ENCODE measurements around the gene RAB1B. TPM values are rescaled to one million over a fixed set of nuclear protein-coding genes. Genes with fewer than 3 reads are reported as not detected.

RAB1B gene
- total and polyA plus RNA-seq, 4 donors, result 40.4 to 83.0 (median 51.3) TPM

DNA sequence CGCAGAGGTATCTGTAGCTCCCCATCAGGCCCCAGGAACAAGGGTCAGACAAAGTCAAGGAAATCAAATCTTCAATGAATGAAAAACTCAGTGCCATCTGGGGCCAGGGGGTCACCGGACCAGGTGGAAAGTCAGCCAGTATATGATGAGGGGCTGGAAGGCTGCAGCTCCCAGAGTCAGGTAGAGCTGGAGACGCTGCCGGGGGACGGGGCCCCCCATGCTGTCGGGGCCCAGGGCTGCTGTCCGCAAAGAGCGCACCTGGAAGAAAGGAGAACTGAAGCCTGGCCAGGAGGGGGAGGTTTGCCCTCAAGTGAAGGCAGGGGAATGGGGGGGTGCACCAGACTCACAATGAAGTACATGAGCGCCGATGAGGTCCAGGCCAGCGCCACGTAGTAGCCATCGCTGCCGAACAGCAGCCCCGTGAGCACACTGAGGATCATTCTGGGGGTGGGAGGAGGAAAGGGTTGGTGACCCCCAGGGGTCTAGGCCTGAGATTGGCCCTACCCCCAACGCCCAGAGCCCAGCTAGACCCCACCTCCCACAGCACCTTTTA, 16.2 kb downstream of the RAB1B start:
- WGBS, result 96% methylated on average over 16 of the region's 16 CpGs
- Histone ChIP-seq H3K36me3 (ENCODE audit: control insufficient read depth in 4 of 4, insufficient read depth in 3 of 4, low read depth in 1 of 4, low read length in 3 of 4) (peaks cover 0 to 5% (median 4%) of the 10 kb centered on the region in 4 donors), H3K9me3 (ENCODE audit: control insufficient read depth in 4 of 4, low read length in 3 of 4) (no peaks in the 10 kb centered on the region), H3K27ac (ENCODE audit: low read depth in 1 of 2, low read length in 2 of 2) (no peak overlapping the region), H3K4me1 (ENCODE audit: control insufficient read depth in 4 of 4, insufficient read depth in 4 of 4, low read length in 3 of 4) (peaks cover 10 to 43% (median 28%) of the 10 kb centered on the region in 4 donors), H3K9ac (ENCODE audit: low read depth in 1 of 2, low read length in 2 of 2) (no peak overlapping the region), H3K4me3 (ENCODE audit: low read depth in 1 of 3, low read length in 3 of 3) (no peak overlapping the region), H3K27me3 (ENCODE audit: control insufficient read depth in 4 of 4, insufficient read depth in 4 of 4, low read length in 3 of 4) (no peaks in the 10 kb centered on the region)
- TF ChIP-seq, protein P1, sequence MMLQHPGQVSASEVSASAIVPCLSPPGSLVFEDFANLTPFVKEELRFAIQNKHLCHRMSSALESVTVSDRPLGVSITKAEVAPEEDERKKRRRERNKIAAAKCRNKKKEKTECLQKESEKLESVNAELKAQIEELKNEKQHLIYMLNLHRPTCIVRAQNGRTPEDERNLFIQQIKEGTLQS (IDR thresholded peaks at IDR 0.05), result no peak
- TF ChIP-seq, protein P2, sequence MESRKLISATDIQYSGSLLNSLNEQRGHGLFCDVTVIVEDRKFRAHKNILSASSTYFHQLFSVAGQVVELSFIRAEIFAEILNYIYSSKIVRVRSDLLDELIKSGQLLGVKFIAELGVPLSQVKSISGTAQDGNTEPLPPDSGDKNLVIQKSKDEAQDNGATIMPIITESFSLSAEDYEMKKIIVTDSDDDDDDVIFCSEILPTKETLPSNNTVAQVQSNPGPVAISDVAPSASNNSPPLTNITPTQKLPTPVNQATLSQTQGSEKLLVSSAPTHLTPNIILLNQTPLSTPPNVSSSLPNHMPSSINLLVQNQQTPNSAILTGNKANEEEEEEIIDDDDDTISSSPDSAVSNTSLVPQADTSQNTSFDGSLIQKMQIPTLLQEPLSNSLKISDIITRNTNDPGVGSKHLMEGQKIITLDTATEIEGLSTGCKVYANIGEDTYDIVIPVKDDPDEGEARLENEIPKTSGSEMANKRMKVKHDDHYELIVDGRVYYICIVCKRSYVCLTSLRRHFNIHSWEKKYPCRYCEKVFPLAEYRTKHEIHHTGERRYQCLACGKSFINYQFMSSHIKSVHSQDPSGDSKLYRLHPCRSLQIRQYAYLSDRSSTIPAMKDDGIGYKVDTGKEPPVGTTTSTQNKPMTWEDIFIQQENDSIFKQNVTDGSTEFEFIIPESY (IDR thresholded peaks at IDR 0.05), result no peak
- TF ChIP-seq RXRA (IDR thresholded peaks at IDR 0.05) (no peak), GABPA (IDR thresholded peaks at IDR 0.05 in 1 of 2, conservative IDR thresholded peaks at IDR 0.05 in 1 of 2) (no peak), YY1 (IDR thresholded peaks at IDR 0.05) (no peak), RAD21 (IDR thresholded peaks at IDR 0.05) (no peak)
- TF ChIP-seq, protein P3, sequence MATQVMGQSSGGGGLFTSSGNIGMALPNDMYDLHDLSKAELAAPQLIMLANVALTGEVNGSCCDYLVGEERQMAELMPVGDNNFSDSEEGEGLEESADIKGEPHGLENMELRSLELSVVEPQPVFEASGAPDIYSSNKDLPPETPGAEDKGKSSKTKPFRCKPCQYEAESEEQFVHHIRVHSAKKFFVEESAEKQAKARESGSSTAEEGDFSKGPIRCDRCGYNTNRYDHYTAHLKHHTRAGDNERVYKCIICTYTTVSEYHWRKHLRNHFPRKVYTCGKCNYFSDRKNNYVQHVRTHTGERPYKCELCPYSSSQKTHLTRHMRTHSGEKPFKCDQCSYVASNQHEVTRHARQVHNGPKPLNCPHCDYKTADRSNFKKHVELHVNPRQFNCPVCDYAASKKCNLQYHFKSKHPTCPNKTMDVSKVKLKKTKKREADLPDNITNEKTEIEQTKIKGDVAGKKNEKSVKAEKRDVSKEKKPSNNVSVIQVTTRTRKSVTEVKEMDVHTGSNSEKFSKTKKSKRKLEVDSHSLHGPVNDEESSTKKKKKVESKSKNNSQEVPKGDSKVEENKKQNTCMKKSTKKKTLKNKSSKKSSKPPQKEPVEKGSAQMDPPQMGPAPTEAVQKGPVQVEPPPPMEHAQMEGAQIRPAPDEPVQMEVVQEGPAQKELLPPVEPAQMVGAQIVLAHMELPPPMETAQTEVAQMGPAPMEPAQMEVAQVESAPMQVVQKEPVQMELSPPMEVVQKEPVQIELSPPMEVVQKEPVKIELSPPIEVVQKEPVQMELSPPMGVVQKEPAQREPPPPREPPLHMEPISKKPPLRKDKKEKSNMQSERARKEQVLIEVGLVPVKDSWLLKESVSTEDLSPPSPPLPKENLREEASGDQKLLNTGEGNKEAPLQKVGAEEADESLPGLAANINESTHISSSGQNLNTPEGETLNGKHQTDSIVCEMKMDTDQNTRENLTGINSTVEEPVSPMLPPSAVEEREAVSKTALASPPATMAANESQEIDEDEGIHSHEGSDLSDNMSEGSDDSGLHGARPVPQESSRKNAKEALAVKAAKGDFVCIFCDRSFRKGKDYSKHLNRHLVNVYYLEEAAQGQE (IDR thresholded peaks at IDR 0.05), result no peak
- TF ChIP-seq, protein P4, sequence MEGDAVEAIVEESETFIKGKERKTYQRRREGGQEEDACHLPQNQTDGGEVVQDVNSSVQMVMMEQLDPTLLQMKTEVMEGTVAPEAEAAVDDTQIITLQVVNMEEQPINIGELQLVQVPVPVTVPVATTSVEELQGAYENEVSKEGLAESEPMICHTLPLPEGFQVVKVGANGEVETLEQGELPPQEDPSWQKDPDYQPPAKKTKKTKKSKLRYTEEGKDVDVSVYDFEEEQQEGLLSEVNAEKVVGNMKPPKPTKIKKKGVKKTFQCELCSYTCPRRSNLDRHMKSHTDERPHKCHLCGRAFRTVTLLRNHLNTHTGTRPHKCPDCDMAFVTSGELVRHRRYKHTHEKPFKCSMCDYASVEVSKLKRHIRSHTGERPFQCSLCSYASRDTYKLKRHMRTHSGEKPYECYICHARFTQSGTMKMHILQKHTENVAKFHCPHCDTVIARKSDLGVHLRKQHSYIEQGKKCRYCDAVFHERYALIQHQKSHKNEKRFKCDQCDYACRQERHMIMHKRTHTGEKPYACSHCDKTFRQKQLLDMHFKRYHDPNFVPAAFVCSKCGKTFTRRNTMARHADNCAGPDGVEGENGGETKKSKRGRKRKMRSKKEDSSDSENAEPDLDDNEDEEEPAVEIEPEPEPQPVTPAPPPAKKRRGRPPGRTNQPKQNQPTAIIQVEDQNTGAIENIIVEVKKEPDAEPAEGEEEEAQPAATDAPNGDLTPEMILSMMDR (IDR thresholded peaks at IDR 0.05; ENCODE audit: low read depth, low read length, missing input control), result no peak
- no peak for DNase-seq (ENCODE audit: low spot score)

DNA sequence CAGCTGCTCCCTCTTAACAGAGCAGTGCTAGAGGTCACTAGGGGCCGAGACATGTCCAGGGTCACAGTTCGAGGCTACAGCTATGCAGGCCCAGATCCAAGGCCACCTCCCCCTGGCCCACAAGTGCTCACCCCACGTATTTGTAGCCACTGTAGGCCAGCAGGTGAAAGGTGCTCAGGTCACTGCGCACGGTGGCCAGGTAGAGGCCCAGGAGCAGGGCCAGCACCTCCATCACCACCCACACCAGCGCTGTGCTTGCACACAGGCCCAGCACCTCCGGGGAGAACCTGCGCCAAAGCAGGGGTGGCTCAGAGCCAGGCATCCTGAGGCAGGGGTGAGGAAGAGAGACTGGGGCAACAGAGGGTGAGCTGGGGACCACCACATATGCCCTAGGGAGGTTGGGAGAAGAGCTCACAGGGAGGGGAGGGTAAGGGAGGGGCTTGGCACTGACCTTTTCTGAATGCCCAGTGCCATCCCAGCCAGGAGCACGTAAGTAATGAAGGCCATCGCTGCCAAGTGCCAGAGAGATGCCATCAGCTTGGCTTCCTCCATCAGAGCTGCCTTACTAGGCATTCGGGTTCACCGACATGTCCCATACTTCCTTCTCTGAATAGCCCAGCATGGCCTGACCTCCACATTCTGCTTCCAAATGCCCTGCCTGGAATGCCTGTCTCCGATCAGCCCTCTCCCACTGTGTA, 17.0 kb downstream of the RAB1B start:
- Histone ChIP-seq H3K27ac (ENCODE audit: low read depth in 1 of 2, low read length in 2 of 2) (no peak overlapping the region), H3K9me3 (ENCODE audit: control insufficient read depth in 4 of 4, low read length in 3 of 4) (no peaks in the 10 kb centered on the region), H3K27me3 (ENCODE audit: control insufficient read depth in 4 of 4, insufficient read depth in 4 of 4, low read length in 3 of 4) (no peaks in the 10 kb centered on the region), H3K4me1 (ENCODE audit: control insufficient read depth in 4 of 4, insufficient read depth in 4 of 4, low read length in 3 of 4) (peaks cover 12 to 50% (median 36%) of the 10 kb centered on the region in 4 donors), H3K9ac (ENCODE audit: low read depth in 1 of 2, low read length in 2 of 2) (no peak overlapping the region), H3K4me3 (ENCODE audit: low read depth in 1 of 3, low read length in 3 of 3) (no peak overlapping the region), H3K36me3 (ENCODE audit: control insufficient read depth in 4 of 4, insufficient read depth in 3 of 4, low read depth in 1 of 4, low read length in 3 of 4) (peaks cover 0 to 5% (median 4%) of the 10 kb centered on the region in 4 donors)
- DNase-seq (ENCODE audit: low spot score), result no peak
- 63% methylated on average over 13 of the region's 13 CpGs for WGBS
- TF ChIP-seq EGR1 (IDR thresholded peaks at IDR 0.05; ENCODE audit: low read depth in 2 of 2) (no peak), HNF4G (IDR thresholded peaks at IDR 0.05) (no peak), RXRA (IDR thresholded peaks at IDR 0.05) (no peak)
- TF ChIP-seq, protein P2 (IDR thresholded peaks at IDR 0.05), result no peak
